HG03135 (cell line): ENCODE results near the gene ITPKC.
"Not testable (repeated sequence)": the region's sequence is repeated elsewhere in the genome, so short reads cannot be mapped to it uniquely, and the experiment has no call there.

Source experiments
- ATAC-seq: cut with Tn5 transposase; IDR thresholded peaks from one replicate; pipeline ENCODE4 v1.9.1; 2021; ENCODE audit warnings: mild to moderate bottlenecking, moderate library complexity; ENCODE audit not compliant: unreplicated experiment

Gene ITPKC

GRCh38 chr19:40759352-40759751 lies 42.4 kb downstream of the ITPKC start:
- no peak for ATAC-seq

- no peak for ATAC-seq
Observed at GRCh38 chr19:40762754-40763470, 46.0 kb downstream of the ITPKC start.

GRCh38 chr19:40763526-40763925 lies 46.6 kb downstream of the ITPKC start:
- ATAC-seq: no peak

GRCh38 chr19:40763963-40764362 lies 47.1 kb downstream of the ITPKC start:
- ATAC-seq: no peak

GRCh38 chr19:40766385-40766784 lies 49.5 kb downstream of the ITPKC start:
- not testable (repeated sequence) for ATAC-seq

- ATAC-seq: no peak
Observed at GRCh38 chr19:40768869-40769268, 52.0 kb downstream of the ITPKC start.

GRCh38 chr19:40771101-40771862 lies 54.4 kb downstream of the ITPKC start:
- not testable (repeated sequence) for ATAC-seq

GRCh38 chr19:40774916-40775631 lies 58.2 kb downstream of the ITPKC start, which contains the start of gene MIA:
TSS of gene MIA (plus strand) at chr19:40775521. CDS start at chr19:40775543, 22 bp downstream.
- ATAC-seq: no peak

- no peak for ATAC-seq
Observed at GRCh38 chr19:40775632-40776022, 58.7 kb downstream of the ITPKC start.

GRCh38 chr19:40776364-40776763 lies 59.5 kb downstream of the ITPKC start:
- ATAC-seq: no peak

- ATAC-seq: peak; percentile 66
Observed at GRCh38 chr19:40776932-40777644, 60.2 kb downstream of the ITPKC start.

- ATAC-seq: no peak
Observed at GRCh38 chr19:40777645-40777936, 60.7 kb downstream of the ITPKC start.

GRCh38 chr19:40777937-40778705 lies 61.2 kb downstream of the ITPKC start, which contains the start of gene RAB4B:
TSS of gene RAB4B (plus strand) at chr19:40778247. CDS start at chr19:40778376, 129 bp downstream.
- ATAC-seq: peak; percentile 61

- ATAC-seq: no peak
Observed at GRCh38 chr19:40778706-40779284, 61.9 kb downstream of the ITPKC start.

- ATAC-seq: no peak
Observed at GRCh38 chr19:40780582-40780981, 63.7 kb downstream of the ITPKC start.

GRCh38 chr19:40781140-40781539 lies 64.2 kb downstream of the ITPKC start:
- ATAC-seq: no peak

- ATAC-seq: no peak
Observed at GRCh38 chr19:40783711-40784110, 66.8 kb downstream of the ITPKC start.

- ATAC-seq: not testable (repeated sequence)
Observed at GRCh38 chr19:40784146-40784545, 67.2 kb downstream of the ITPKC start.

GRCh38 chr19:40785526-40785925 lies 68.6 kb downstream of the ITPKC start:
- no peak for ATAC-seq
